G401 (cell line): ENCODE results near the gene CEP126. TPM values are rescaled to one million over a fixed set of nuclear protein-coding genes. Genes with fewer than 3 reads are reported as not detected.
A peak's percentile ranks its signal among the peaks of the same experiment; 100 is the strongest.

Experiments used
- DNase-seq: peaks from one replicate; pipeline ENCODE4 v3.0.0-alpha.2; 2015; ENCODE audit warnings: low spot score
- in situ Hi-C: cut with HindIII; loops from 2 replicates; pipeline ENCODE4 v1.10.0; 2016; ENCODE audit warnings: low sequenced_read_pairs, mixed read lengths
- total RNA-seq: library from RNA; depleted of rRNA; stranded (reverse); fragments of >200 nt; shearing (Covaris generic); gene quantifications from 2 replicates; pipeline ENCODE4 v1.2.3, GENCODE V29; 2014; rRNA removed

CEP126 gene
- total RNA-seq, 1 experiment from 2014 or later: 0.07 TPM

- in situ Hi-C loops: no loop called here
- no peak for DNase-seq
Measured at GRCh38 chr11:102005306-102005705, 90.5 kb downstream of the CEP126 start.

GRCh38 chr11:102006835-102007566 lies 92.2 kb downstream of the CEP126 start:
- no peak for DNase-seq
- in situ Hi-C loops: no loop called here

- DNase-seq: peak; percentile 71
- in situ Hi-C loops: no loop called here
Measured at GRCh38 chr11:102007567-102008437, 93.0 kb downstream of the CEP126 start.

GRCh38 chr11:102010776-102011494 lies 96.1 kb downstream of the CEP126 start:
- in situ Hi-C loops: no loop called here
- DNase-seq: no peak

- in situ Hi-C loops: no loop called here
Measured at GRCh38 chr11:102012946-102013345, 98.1 kb downstream of the CEP126 start.

GRCh38 chr11:102014756-102015155 lies 99.9 kb downstream of the CEP126 start:
- DNase-seq: no peak
- in situ Hi-C loops: no loop called here

More at GRCh38 chr11:102012946-102013345, 98.1 kb downstream of the CEP126 start:
- no peak for DNase-seq

GRCh38 chr11:102017026-102017425 lies 102.2 kb downstream of the CEP126 start:
- in situ Hi-C loops: no loop called here
- DNase-seq: no peak

GRCh38 chr11:102026217-102026616 lies 111.4 kb downstream of the CEP126 start:
- DNase-seq: no peak
- in situ Hi-C loops: no loop called here

GRCh38 chr11:102026959-102027358 lies 112.1 kb downstream of the CEP126 start:
- in situ Hi-C loops: no loop called here
- no peak for DNase-seq

GRCh38 chr11:102036757-102037156 lies 121.9 kb downstream of the CEP126 start:
- DNase-seq: no peak
- in situ Hi-C loops: no loop called here

GRCh38 chr11:102046841-102047240 lies 132.0 kb downstream of the CEP126 start:
- DNase-seq: no peak
- in situ Hi-C loops: no loop called here

GRCh38 chr11:102047305-102047924 lies 132.6 kb downstream of the CEP126 start, which contains the start of gene CFAP300:
CFAP300 (plus strand) TSS chr11:102047437; CDS start chr11:102047471, 34 bp downstream.
- DNase-seq: peak; percentile 3
- in situ Hi-C loops: no loop called here

Other genes with a start within 250 kb of the CEP126 start
- gene ANGPTL5, start 1.5 kb downstream of the CEP126 start, total RNA-seq: not detected in 2 replicates
- gene CFAP300, start 132.4 kb downstream of the CEP126 start, total RNA-seq: not detected in 2 replicates
- 30.7 and 44.6 TPM in 2 replicates for gene YAP1, start 195.4 kb downstream of the CEP126 start, total RNA-seq